NCI-H146 treated with DMSO at 0.1 percent for 48 hours (cell line): ENCODE measurements around the gene TBC1D25.
"Not testable (repeated sequence)": the region's sequence is repeated elsewhere in the genome, so short reads cannot be mapped to it uniquely, and the experiment has no call there.

ENCODE experiments used
- DNase-seq: peaks from one replicate; lab custom pipeline; 2025; ENCODE audit not compliant: unreplicated experiment; lab: John Stamatoyannopoulos, UW

TBC1D25 gene

GRCh38 chrX:48515842-48516241 is 23.7 kb upstream of the TBC1D25 start:
- DNase-seq: no peak

DNA sequence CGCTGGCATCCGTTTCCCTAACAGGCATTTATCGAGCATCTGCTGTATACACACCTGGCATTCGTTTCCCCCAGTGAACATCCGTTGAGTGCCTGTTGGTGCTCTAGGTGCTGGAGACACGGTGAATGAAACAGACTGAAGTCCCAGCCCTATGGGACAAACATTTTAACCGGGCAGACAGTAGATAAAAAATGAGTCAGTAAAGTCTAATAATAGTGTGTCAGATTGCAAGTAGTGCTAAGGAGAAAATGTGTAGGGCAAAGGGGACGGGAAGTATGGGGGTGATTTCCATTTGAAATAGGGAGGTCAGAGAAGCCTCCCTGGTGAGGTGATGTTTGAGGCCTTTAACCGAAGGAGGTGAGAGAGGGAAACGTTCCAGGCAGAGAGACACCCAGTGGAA is 23.2 kb upstream of the TBC1D25 start:
- no peak for DNase-seq

DNA sequence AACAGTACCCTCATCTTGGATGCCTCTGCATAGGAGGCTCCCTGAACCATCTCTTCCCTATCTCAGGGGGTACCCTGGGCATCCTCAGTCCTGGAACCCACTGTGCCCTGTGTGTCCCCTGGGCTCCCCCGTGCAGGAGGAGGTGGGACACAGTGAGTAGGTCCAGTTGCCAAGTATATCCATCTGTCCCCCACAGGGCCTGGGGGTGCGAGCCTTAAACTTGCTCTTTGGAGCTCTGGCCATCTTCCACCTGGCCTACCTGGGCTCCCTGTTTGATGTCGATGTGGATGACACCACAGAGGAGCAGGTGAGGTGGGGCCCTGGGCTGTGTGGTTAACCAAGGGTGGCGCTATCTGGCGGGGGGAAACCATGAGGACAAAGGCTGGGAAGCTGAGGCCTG is 22.5 kb upstream of the TBC1D25 start:
- no peak for DNase-seq

DNA sequence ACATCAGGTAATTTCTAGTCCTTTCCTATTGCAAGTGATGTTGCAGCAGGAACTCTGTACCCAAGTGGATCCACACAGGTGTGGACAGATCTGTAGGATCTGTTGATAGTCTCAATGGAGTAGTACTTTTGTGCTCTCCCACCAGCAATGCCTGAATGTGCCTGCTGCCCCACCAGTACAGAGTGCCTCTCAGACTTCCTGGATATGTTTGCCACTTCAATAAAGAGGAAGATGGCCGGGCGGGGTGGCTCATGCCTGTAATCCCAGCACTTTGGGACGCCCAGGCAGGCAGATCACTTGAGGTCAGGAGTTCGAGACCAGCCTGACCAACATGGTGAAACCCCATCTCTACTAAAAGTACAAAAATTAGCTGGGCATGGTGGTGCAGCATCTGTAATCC is 20.0 kb upstream of the TBC1D25 start:
- not testable (repeated sequence) for DNase-seq

DNA sequence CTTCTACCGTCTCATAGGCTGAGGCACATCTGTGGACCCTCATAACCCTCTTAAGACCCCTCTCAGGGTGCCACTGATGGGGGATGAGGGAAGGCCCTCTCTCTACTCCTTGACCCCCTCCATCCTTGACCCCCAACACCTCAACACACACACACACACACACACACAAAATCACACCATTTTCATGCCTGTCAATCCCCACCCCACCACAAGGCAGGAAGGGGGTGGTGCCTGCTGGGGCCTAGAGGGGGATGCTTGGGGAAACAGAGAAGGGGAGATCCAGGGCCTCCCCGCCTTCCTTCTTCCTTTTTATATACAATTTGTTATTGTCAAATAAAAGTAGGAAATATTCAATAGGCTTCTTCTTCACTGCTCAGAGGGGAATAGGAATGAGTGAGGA is 19.1 kb upstream of the TBC1D25 start:
- DNase-seq: no peak

- peak; percentile 38 for DNase-seq
Observed at GRCh38 chrX:48520976-48521352, 18.6 kb upstream of the TBC1D25 start.

DNA sequence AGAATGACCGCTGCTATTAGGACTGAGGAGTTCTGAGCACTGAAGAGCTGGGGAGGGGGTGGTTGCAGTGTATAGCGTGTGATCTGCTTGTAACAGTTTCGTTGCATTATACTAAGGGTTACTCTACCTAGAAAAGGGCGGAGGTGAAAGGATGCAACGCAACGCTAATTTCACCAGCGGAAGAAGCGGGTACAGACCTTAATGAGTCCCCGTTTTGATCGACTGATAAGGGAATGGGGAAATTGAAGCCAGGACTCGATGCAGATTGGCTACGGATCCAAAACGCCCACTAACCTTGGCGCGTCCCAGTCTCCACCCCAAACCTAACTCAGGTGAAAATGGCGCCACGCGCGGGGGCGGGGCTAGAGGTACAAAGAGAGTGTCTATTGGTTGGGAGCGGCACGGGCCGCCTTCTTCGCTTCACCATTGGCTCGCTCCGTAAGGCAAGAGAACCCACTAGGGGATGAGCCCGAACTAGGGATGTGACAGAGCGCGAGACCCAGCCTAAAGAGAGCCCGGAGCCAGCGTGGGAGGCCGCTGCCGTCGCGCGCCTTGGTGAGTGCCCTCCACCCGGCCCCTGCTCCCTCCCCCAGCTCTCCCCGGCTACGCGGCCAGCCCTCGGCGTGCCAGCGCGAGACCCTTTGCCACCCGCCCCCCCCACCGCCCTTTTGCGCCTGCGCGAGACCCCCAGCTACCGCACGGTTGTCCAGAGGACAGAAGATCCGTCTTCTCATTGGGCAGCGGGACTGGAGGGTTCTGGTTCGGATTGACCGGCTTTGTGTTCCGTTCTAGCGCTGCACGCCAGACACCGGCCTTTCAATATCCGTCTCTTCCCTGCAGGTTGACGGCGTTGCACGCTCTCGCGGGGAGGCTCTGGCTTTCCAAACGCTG is 17.9 kb upstream of the TBC1D25 start, which contains the start of gene EBP:
Gene EBP, plus strand, starts transcription at position 456 of the 891 bp plus-strand sequence. CDS start 1,964 bp downstream, outside the sequence.
- DNase-seq: peak; percentile 91

DNA sequence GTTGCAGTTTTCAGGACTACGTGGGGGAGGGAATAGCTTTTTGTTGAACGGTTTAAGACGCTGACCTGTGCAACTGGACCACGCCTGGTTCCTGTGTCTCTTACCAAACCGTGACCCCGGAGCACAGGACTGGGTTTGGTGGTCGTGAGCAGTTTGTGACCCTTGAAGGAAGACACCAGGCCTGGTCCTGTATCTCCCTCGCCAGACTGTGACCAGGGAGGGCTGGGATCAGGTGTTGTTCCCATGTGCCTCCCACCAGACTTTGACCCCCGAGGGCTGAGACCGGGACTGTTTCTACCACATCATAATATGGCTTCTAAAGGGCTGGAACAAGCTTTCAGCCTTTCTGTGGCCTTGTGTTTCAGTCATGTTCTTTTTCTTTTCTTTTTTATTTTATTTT is 17.2 kb upstream of the TBC1D25 start:
- DNase-seq: no peak

DNA sequence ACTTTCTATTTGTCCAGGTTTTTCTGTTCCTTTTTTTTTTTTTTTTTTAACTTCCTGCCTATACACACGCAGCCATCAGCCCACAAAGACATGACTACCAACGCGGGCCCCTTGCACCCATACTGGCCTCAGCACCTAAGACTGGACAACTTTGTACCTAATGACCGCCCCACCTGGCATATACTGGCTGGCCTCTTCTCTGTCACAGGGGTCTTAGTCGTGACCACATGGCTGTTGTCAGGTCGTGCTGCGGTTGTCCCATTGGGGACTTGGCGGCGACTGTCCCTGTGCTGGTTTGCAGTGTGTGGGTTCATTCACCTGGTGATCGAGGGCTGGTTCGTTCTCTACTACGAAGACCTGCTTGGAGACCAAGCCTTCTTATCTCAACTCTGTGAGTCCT is 15.8 kb upstream of the TBC1D25 start:
- DNase-seq: no peak

DNA sequence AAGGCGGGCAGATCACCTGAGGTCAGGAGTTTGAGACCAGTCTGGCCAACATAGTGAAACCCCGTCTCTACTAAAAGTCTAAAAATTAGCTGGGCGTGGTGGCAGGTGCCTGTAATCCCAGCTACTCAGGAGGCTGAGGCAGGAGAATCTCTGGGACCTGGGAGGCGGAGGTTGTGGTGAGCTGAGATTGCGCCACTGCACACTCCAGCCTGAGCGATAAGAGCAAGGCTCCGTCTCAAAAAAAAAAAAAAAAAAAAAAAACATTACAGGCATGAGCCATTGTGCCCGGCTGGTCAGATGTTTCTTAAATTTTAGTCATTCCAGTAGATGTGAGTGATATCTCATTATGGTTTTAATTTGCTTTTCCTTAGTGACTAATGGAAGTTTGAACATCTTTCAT is 13.7 kb upstream of the TBC1D25 start:
- DNase-seq: not testable (repeated sequence)

DNA sequence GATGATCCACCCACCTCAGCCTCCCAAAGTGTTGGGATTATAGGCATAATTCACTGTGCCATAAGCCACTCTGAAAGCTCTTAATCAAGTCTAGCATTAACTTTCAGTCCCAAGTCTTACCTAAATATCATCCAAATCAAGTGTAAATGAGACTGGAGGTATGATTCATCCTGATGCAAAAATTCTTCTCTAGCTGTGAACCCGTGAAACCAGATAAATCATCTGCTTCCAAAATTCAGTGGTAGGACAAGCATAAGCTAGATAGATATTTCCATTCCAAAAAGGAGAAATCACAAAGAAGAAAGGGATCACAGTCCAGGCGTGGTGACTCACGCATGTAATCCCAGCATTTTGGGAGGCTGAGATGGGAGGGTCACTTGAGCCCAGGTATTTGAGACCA is 8.8 kb upstream of the TBC1D25 start:
- no peak for DNase-seq

DNA sequence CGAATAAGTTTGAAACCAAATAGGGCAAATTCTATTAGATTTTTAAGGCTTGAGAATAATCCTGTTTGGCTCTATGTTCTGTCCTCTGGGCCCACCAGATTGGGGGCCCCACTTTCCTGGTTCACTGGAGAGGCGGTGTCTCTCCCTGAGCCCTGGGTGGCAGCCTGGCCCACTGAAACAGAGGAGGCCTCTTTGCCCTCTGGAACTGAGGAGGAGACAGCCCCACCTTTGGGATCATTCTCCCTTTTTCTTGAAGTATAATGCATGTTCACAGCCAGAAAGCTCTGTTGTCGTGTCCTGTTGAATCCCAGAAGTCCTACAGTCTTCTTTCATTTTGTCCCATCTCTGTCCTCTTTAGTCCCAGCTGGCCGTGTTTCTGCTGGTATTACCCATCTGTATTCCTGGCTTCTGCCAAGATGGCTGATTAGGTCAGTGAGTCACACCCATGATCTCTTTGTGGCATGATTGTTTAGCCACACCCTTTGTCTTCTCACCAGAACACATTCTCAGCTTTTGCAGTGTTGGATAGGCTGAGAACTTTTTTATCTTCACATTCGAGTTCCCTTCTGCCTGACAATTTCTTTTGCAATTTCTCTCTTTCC is 8.1 kb upstream of the TBC1D25 start:
- DNase-seq: no peak

DNA sequence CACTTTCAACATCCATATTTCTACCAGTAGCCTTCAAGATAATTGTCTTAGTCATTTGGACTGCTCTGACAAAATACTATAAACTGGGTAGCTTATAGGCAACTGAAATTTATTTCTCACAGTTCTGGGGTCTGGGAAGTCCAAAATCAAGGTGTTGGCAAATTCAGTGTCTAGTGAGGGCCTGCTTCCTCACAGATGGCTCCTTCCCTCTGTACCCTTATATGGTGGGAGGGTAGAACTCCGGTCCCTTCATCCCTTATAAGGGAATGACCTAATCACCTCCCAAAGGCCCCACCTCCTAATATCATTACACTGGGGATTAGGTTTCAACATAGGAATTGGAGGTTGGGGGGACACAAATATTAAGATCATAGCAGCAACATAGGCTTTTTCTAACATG is 7.4 kb upstream of the TBC1D25 start:
- DNase-seq: no peak

GRCh38 chrX:48533165-48533564 is 6.3 kb upstream of the TBC1D25 start:
- no peak for DNase-seq

DNA sequence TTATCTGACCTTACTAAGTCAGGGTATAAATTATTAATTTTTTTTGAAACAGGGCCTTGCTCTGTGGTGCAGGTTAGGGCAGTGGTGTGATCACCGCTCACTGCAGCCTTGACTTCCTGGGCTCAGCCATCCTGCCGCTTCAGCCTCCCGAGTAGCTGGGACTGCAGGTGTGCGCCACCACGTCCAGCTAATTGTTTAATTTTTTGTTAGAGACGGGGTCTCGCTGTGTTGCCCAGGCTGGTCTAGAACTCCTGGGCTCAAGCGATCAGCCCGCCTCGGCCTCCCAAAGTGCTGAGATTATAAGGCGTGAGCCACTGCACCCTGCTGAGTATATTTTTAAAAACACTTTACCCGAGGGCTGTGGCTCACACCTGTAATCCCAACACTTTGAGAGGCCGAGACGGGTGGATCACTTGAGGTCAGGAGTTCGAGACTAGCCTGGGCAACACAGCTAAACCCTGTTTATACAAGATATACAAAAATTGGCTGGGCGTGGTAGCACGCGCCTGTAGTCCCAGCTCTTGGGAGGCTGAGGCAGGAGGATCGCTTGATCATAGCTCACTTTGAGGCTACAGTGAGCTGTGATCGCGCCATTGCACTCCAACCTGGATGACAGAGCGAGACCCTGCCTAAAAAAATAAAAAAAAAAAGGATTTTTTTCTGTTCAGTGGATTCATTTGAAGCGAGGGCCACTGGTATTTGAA is 721 bp upstream of the TBC1D25 start:
- no peak for DNase-seq

DNA sequence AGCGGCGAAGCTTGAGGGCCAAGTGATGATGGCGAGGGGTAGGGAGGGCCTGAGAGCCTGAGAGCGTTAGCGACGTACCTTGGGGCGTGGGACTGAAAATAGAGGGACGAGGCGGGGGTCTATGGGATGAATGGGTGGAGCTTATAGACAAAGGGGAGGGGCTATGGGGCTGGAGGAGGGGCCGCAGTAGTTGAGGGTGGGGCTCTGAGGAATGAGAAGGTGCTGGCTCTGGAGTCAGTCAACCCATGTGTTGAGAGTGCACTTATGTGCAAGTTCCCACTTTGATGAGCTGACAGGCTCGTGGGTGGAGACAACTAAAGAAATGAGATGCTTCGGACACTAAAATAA is 488 bp downstream of the TBC1D25 start:
- peak; percentile 66 for DNase-seq

- no peak for DNase-seq
Observed at GRCh38 chrX:48540480-48540879, 966 bp downstream of the TBC1D25 start.

GRCh38 chrX:48541140-48541814 is 1.8 kb downstream of the TBC1D25 start:
- no peak for DNase-seq

DNA sequence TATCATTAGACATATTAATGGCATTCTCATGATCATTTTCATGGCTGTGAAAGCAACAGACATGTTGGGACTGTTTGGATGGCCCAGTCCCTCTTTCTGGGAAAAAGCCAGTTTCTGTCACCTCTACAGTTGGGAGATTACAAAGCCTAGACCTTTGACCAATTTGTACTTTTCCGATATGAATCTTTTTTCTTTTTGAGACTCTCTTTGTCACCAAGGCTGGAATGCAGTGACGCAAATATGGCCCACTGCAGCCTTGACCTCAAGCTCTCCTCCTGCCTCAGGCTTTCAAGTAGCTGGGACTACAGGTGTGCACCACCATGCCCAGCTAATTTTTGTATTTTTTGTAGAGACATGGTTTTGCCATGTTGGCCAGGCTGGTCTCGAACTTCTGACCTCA is 9.4 kb downstream of the TBC1D25 start:
- DNase-seq: no peak

DNA sequence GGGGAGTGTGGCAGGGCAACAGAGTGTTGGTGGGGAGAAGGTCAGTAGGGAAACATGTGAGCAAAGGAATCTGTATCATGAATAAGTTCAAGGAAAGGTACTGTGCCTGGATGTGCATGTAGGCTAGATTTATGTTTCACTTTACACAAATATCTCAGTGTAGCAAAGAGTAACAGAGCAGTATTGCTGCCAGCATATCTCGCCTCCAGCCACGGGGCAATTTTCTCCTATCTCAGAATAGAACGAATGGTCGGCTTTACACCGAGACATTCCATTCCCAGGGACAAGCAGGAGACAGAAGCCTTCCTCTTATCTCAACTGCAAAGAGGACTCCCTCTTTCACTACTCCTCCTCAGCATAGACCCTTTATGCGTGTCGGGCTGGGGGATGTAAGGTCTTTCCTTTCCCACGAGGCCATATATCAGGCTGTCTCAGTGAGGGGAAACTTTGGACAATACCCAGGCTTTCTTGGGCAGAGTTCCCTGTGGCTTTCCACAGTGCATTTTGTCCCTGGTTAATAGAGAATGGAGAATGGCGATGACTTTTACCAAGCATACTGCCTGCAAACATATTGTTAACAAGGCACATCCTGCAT is 16.3 kb downstream of the TBC1D25 start:
- DNase-seq: not testable (repeated sequence)

GRCh38 chrX:48558271-48558670 is 18.8 kb downstream of the TBC1D25 start:
- DNase-seq: no peak
